MM.1S (cell line): ENCODE measurements around the gene GRAMD1B.
A peak's percentile ranks its signal among the peaks of the same experiment; 100 is the strongest.
"Not testable (repeated sequence)": the region's sequence is repeated elsewhere in the genome, so short reads cannot be mapped to it uniquely, and the experiment has no call there.

Experiments
- DNase-seq: peaks from one replicate; pipeline ENCODE4 v3.0.0-alpha.2; 2015
- H2AFZ ChIP-seq: fragments of 300-600 bp; sonication (generic); 2 replicates; pipeline ENCODE4 v1.6.0; 2016; ENCODE audit warnings: antibody characterized with exemption, low read length
- H3F3A ChIP-seq: fragments of 300-600 bp; sonication (generic); 2 replicates; pipeline ENCODE4 v1.6.1; 2016; ENCODE audit warnings: mild to moderate bottlenecking, antibody characterized with exemption, low read length, moderate library complexity, mixed read lengths; ENCODE audit not compliant: insufficient read depth
- H3K27ac ChIP-seq: fragments of 300-600 bp; sonication (generic); 2 replicates; pipeline ENCODE4 v1.5.1; 2016; ENCODE audit warnings: mild to moderate bottlenecking, low read length
- H3K27me3 ChIP-seq: fragments of 300-600 bp; sonication (generic); replicated peaks from 2 replicates; pipeline ENCODE4 v1.6.0; 2016; ENCODE audit warnings: low read length; ENCODE audit not compliant: insufficient read depth
- H3K36me3 ChIP-seq: fragments of 300-600 bp; sonication (generic); replicated peaks from 2 replicates; pipeline ENCODE4 v1.6.1; 2016; ENCODE audit warnings: mild to moderate bottlenecking, low read length, mixed read lengths; ENCODE audit not compliant: insufficient read depth
- H3K4me1 ChIP-seq: fragments of 300-600 bp; sonication (generic); 2 replicates; pipeline ENCODE4 v1.6.1; 2016; ENCODE audit warnings: low read length, mixed read lengths
- H3K4me2 ChIP-seq: fragments of 300-600 bp; sonication (generic); 2 replicates; pipeline ENCODE4 v1.6.0; 2016; ENCODE audit warnings: low read depth, low read length
- H3K4me3 ChIP-seq: fragments of 300-600 bp; sonication (generic); 2 replicates; pipeline ENCODE4 v1.5.1; 2016; ENCODE audit warnings: low read length, mixed read lengths
- H3K79me2 ChIP-seq: fragments of 300-600 bp; sonication (generic); 2 replicates; pipeline ENCODE4 v1.6.1; 2016; ENCODE audit warnings: mixed run types, low read length, mixed read lengths
- H3K9ac ChIP-seq: fragments of 300-600 bp; sonication (generic); 2 replicates; pipeline ENCODE4 v1.6.1; 2016; ENCODE audit warnings: low read length, mixed read lengths
- H3K9me2 ChIP-seq: fragments of 300-600 bp; sonication (generic); replicated peaks from 2 replicates; pipeline ENCODE4 v1.6.1; 2016; ENCODE audit warnings: mild to moderate bottlenecking, low read length, mixed read lengths; ENCODE audit not compliant: insufficient read depth
- H3K9me3 ChIP-seq: fragments of 300-600 bp; sonication (generic); replicated peaks from 2 replicates; pipeline ENCODE4 v1.6.1; 2016; ENCODE audit warnings: mild to moderate bottlenecking, low read length, mixed read lengths; ENCODE audit not compliant: insufficient read depth
- H4K20me1 ChIP-seq: fragments of 300-600 bp; sonication (generic); 2 replicates; pipeline ENCODE4 v1.6.1; 2016; ENCODE audit warnings: mild to moderate bottlenecking, low read length, moderate library complexity, mixed read lengths; ENCODE audit not compliant: insufficient read depth
- CTCF ChIP-seq: fragments of 300-600 bp; sonication (generic); IDR thresholded peaks from 2 replicates; pipeline ENCODE4 v1.5.1; 2016; ENCODE audit warnings: antibody characterized with exemption, low read length, mixed read lengths
- EZH2 ChIP-seq: fragments of 300-600 bp; sonication (generic); optimal IDR thresholded peaks from 2 replicates; pipeline ENCODE3; 2017; ENCODE audit warnings: low read depth, mild to moderate bottlenecking, antibody characterized with exemption, low read length, mixed read lengths
- EZH2phosphoT487 ChIP-seq: fragments of 300-600 bp; sonication (generic); IDR thresholded peaks from 2 replicates; pipeline ENCODE4 v1.6.1; 2018; ENCODE audit warnings: antibody characterized with exemption, low read length

GRAMD1B gene

GRCh38 chr11:123654566-123655081 is 224.6 kb downstream of the GRAMD1B start, which contains the start of gene SCN3B:
SCN3B (minus strand) TSS chr11:123654624; CDS start chr11:123653801, 823 bp downstream.
- H3K27me3 ChIP-seq, result peaks cover 17% of the 10 kb centered on the region; the same call in 1 of the 2 replicates
- TF ChIP-seq CTCF (no peak), EZH2phosphoT487 (no peak), EZH2 (no peak)
- H4K20me1 ChIP-seq, result no peaks in the 10 kb centered on the region
- no peaks in the 10 kb centered on the region for H3K4me1 ChIP-seq
- H2AFZ ChIP-seq, result peak within 1 kb of the TSS; percentile 79
- no peaks in the 10 kb centered on the region for H3F3A ChIP-seq
- peak within 1 kb of the TSS; percentile 90 for H3K4me2 ChIP-seq
- no peaks in the 10 kb centered on the region for H3K9me2 ChIP-seq
- DNase-seq, result peak; percentile 52
- no peak within 1 kb of the TSS for H3K27ac ChIP-seq
- H3K79me2 ChIP-seq, result no peaks in the 10 kb centered on the region
- H3K9ac ChIP-seq, result no peak within 1 kb of the TSS
- no peaks in the 10 kb centered on the region for H3K36me3 ChIP-seq
- H3K4me3 ChIP-seq, result peak within 1 kb of the TSS; percentile 72
- no peaks in the 10 kb centered on the region for H3K9me3 ChIP-seq

DNA sequence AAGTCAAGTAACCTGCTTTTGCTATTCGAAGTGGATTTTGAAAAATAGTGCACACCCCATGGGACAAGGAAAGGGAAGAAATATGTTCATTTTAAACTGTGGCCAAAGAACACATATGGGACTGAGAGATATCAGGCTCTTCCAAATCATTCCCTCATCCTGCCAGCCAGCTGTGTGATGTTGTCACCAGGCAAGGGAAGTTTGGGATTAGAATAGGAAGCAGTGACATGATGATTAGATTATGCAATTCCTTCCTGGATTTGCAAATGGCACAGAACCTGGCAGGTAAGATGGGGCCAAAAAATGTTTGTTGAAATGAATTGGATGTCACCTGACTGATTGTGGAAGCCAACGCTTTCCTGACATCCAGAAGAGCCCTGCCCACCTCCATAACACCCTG is 229.2 kb downstream of the GRAMD1B start:
- no peak overlapping the region for H3K9ac ChIP-seq
- H3K4me2 ChIP-seq, result no peak overlapping the region
- TF ChIP-seq EZH2phosphoT487, result no peak
- TF ChIP-seq CTCF, result no peak
- TF ChIP-seq EZH2, result no peak
- H3K9me2 ChIP-seq, result no peaks in the 10 kb centered on the region
- H3K9me3 ChIP-seq, result no peaks in the 10 kb centered on the region
- no peaks in the 10 kb centered on the region for H4K20me1 ChIP-seq
- no peaks in the 10 kb centered on the region for H3K36me3 ChIP-seq
- no peaks in the 10 kb centered on the region for H3K79me2 ChIP-seq
- H3K4me1 ChIP-seq, result no peaks in the 10 kb centered on the region
- H3F3A ChIP-seq, result no peaks in the 10 kb centered on the region
- no peak overlapping the region for H3K4me3 ChIP-seq
- no peaks in the 10 kb centered on the region for H3K27me3 ChIP-seq
- H2AFZ ChIP-seq, result no peak overlapping the region
- no peak overlapping the region for H3K27ac ChIP-seq
- no peak for DNase-seq

DNA sequence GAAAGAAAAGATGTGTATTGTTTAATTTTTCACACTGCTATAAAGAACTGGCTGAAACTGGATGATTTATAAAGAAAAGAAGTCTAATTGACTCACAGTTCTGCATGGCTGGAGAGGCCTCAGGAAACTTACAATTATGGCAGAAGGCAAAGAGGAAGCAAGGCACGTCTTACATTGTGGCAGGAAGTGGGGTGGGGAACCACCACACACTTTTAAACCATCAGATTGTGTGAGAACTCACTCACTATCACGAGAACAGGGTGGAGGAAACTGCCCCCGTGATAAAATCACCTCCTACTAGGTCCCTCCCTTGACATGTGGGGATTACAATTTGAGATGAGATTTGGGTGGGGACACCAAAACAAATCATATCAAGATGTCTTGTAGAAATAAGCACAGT is 229.9 kb downstream of the GRAMD1B start:
- not testable (repeated sequence) for DNase-seq, H3K4me2 ChIP-seq, H3K36me3 ChIP-seq, H3K79me2 ChIP-seq, H3K4me3 ChIP-seq, H3K9me3 ChIP-seq, H3K9me2 ChIP-seq, H3K9ac ChIP-seq, H4K20me1 ChIP-seq, H3F3A ChIP-seq, H3K27me3 ChIP-seq, H3K27ac ChIP-seq, H2AFZ ChIP-seq, H3K4me1 ChIP-seq

DNA sequence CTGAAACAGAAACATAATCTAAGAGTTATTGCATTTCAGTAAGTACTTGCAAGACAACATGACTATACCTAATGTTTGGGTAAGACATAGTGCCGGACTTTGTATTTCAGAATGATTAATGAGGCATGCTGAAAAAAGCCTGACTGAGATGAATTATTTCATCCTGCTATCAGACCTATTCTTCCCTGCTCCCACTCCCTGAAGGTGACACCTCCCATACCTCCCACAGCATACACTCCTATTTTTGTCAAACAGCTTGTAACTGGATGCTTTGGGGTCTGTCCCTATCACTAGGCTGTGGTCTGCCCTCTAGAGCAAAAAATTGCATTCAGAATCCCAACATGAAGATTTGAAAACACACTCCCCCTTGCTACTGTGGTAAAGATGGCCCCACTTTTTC is 235.2 kb downstream of the GRAMD1B start:
- no peaks in the 10 kb centered on the region for H4K20me1 ChIP-seq
- TF ChIP-seq EZH2 (no peak), EZH2phosphoT487 (no peak), CTCF (no peak)
- H3K36me3 ChIP-seq, result no peaks in the 10 kb centered on the region
- no peak overlapping the region for H2AFZ ChIP-seq
- no peak overlapping the region for H3K9ac ChIP-seq
- H3K79me2 ChIP-seq, result no peaks in the 10 kb centered on the region
- no peak overlapping the region for H3K4me3 ChIP-seq
- no peaks in the 10 kb centered on the region for H3K9me2 ChIP-seq
- H3K4me2 ChIP-seq, result no peak overlapping the region
- no peak for DNase-seq
- no peak overlapping the region for H3K27ac ChIP-seq
- no peaks in the 10 kb centered on the region for H3F3A ChIP-seq
- H3K4me1 ChIP-seq, result no peaks in the 10 kb centered on the region
- no peaks in the 10 kb centered on the region for H3K27me3 ChIP-seq
- H3K9me3 ChIP-seq, result no peaks in the 10 kb centered on the region
